ENCODE results near the gene PANX2. TPM values are rescaled to one million over a fixed set of nuclear protein-coding genes. Genes with fewer than 3 reads are reported as not detected.
A peak's percentile ranks its signal among the peaks of the same experiment; 100 is the strongest.

Gene PANX2
- total and polyA plus RNA-seq, 2 of the 13 experiments (the other 11 are each of a cell fraction or from before 2014, with no cell fraction given) = 0.15 to 1.1 TPM

- TF ChIP-seq ZNF143 (CRISPR knock-in tag; IDR thresholded peaks at IDR 0.05) = no peak
- TF ChIP-seq HNRNPL (IDR thresholded peaks at IDR 0.05; ENCODE audit: low read depth, low read length) = no peak
- TF ChIP-seq PRDM4 (CRISPR knock-in tag; IDR thresholded peaks at IDR 0.05; ENCODE audit: borderline replicate concordance) = no peak
- TF ChIP-seq ZNF691 (CRISPR knock-in tag; IDR thresholded peaks at IDR 0.05; ENCODE audit: borderline replicate concordance, low read depth) = no peak
- no peak for TF ChIP-seq RFXAP (CRISPR knock-in tag; IDR thresholded peaks at IDR 0.05; ENCODE audit: borderline replicate concordance)
- no peak for TF ChIP-seq SMARCE1 (IDR thresholded peaks at IDR 0.05; ENCODE audit: borderline replicate concordance)
- no peak for TF ChIP-seq ZNF276 (CRISPR knock-in tag; IDR thresholded peaks at IDR 0.05; ENCODE audit: low read depth)
- no peak for TF ChIP-seq ZNF512 (CRISPR knock-in tag; IDR thresholded peaks at IDR 0.05)
- TF ChIP-seq NFE2L1 (CRISPR knock-in tag; IDR thresholded peaks at IDR 0.05; ENCODE audit: borderline replicate concordance) = no peak
- TF ChIP-seq DBP (CRISPR knock-in tag; IDR thresholded peaks at IDR 0.05; ENCODE audit: not compliant biosample characterization) = no peak
- TF ChIP-seq GABPA (IDR thresholded peaks at IDR 0.05; ENCODE audit: low read depth, low read length) = peak; percentile 4; the same call in 1 of the 2 replicates
- TF ChIP-seq GABPA (CRISPR knock-in tag; IDR thresholded peaks at IDR 0.05; ENCODE audit: low read depth) = no peak
- no peak for TF ChIP-seq ZNF230 (CRISPR knock-in tag; IDR thresholded peaks at IDR 0.05)
- no peak for TF ChIP-seq KAT8 (CRISPR knock-in tag; IDR thresholded peaks at IDR 0.05)
- TF ChIP-seq PITX1 (CRISPR knock-in tag; IDR thresholded peaks at IDR 0.05) = no peak
- no peak for TF ChIP-seq ARID3A (IDR thresholded peaks at IDR 0.05; ENCODE audit: low read depth, low read length)
Observed at GRCh38 chr22:50218153-50218995, 47.8 kb downstream of the PANX2 start (continued).

Measured in HepG2 (cell line).